Measurements from ENCODE around the gene APOH.
"Not testable (repeated sequence)": the region's sequence is repeated elsewhere in the genome, so short reads cannot be mapped to it uniquely, and the experiment has no call there.

Gene APOH
- long read RNA-seq, donor 1 = 0 reads
- long read RNA-seq, donor 2 = 0 reads
- long read RNA-seq, donor 3, partial matches to known transcripts = 0 of 1 reads
- long read RNA-seq, donor 3, other reads (novel, unspliced or antisense) = 0 of 1 reads
- long read RNA-seq, donor 4 = 0 reads
- long read RNA-seq, donor 5, partial matches to known transcripts = 0 of 1 reads
- long read RNA-seq, donor 5, other reads (novel, unspliced or antisense) = 0 of 1 reads
- long read RNA-seq, donor 6 = 0 reads
- long read RNA-seq, donor 7 = 0 reads
- long read RNA-seq, donor 8 = 0 reads

- no peak for DNase-seq
Observed at GRCh38 chr17:66228887-66229782, at the start of gene APOH. Gene APOH, minus strand, starts transcription at chr17:66229415. Its CDS starts 36 bp downstream, at chr17:66229379.

GRCh38 chr17:66277191-66277590 is 48.0 kb upstream of the APOH start:
- no peak for DNase-seq

- DNase-seq = no peak
Observed at GRCh38 chr17:66276328-66276937, 47.2 kb upstream of the APOH start.

GRCh38 chr17:66275651-66276050 is 46.4 kb upstream of the APOH start:
- DNase-seq = no peak

GRCh38 chr17:66273586-66273848 is 44.3 kb upstream of the APOH start:
- DNase-seq = no peak

GRCh38 chr17:66272811-66273585 is 43.8 kb upstream of the APOH start:
- no peak for DNase-seq

GRCh38 chr17:66271512-66271911 is 42.3 kb upstream of the APOH start:
- no peak for DNase-seq

- no peak for DNase-seq
Observed at GRCh38 chr17:66270106-66270505, 40.9 kb upstream of the APOH start.

- DNase-seq = no peak
Observed at GRCh38 chr17:66268247-66268927, 39.2 kb upstream of the APOH start.

GRCh38 chr17:66264696-66265095 is 35.5 kb upstream of the APOH start:
- DNase-seq = no peak

GRCh38 chr17:66262767-66263166 is 33.6 kb upstream of the APOH start:
- no peak for DNase-seq

- no peak for DNase-seq
Observed at GRCh38 chr17:66260688-66261087, 31.5 kb upstream of the APOH start.

GRCh38 chr17:66260275-66260674 is 31.1 kb upstream of the APOH start:
- DNase-seq = no peak

- DNase-seq = no peak
Observed at GRCh38 chr17:66255527-66255971, 26.3 kb upstream of the APOH start.

- peak; percentile 39 for DNase-seq
Observed at GRCh38 chr17:66255112-66255511, 25.9 kb upstream of the APOH start.

- not testable (repeated sequence) for DNase-seq
Observed at GRCh38 chr17:66253458-66253857, 24.2 kb upstream of the APOH start.

- no peak for DNase-seq
Observed at GRCh38 chr17:66250686-66251085, 21.5 kb upstream of the APOH start.

GRCh38 chr17:66248285-66248684 is 19.1 kb upstream of the APOH start:
- no peak for DNase-seq

- no peak for DNase-seq
Observed at GRCh38 chr17:66241839-66242238, 12.6 kb upstream of the APOH start.

- DNase-seq = no peak
Observed at GRCh38 chr17:66240630-66241029, 11.4 kb upstream of the APOH start.

- no peak for DNase-seq
Observed at GRCh38 chr17:66240013-66240412, 10.8 kb upstream of the APOH start.

- DNase-seq = no peak
Observed at GRCh38 chr17:66235377-66235994, 6.3 kb upstream of the APOH start.
